BLaER1 treated with 17β-estradiol and CSF1 and Interleukin-3, amounts not matched to agents 10 nM and 100 nM (cell line): ENCODE results near the gene B3GALT5.

Source experiments
- H3K27ac ChIP-seq, 11 experiments: shearing (Covaris generic); formaldehyde crosslinking; 2 replicates each; pipeline ENCODE4 v1.8.1; 2022
- H3K27me3 ChIP-seq, 11 experiments: shearing (Covaris generic); formaldehyde crosslinking; 2 replicates each; pipeline ENCODE4 v1.8.1; 2022
- H3K36me3 ChIP-seq, 11 experiments: shearing (Covaris generic); formaldehyde crosslinking; 2 replicates each; pipeline ENCODE4 v1.8.1; 2022
- H3K4me1 ChIP-seq, 10 experiments: shearing (Covaris generic); formaldehyde crosslinking; 2 replicates each; pipeline ENCODE4 v1.8.1; 2022
- H3K4me2 ChIP-seq, 11 experiments: shearing (Covaris generic); formaldehyde crosslinking; 2 replicates each; pipeline ENCODE4 v1.8.1; 2022
- H3K4me3 ChIP-seq, 10 experiments: shearing (Covaris generic); formaldehyde crosslinking; 2 replicates each; pipeline ENCODE4 v1.8.1; 2022
- H3K9ac ChIP-seq, 11 experiments: shearing (Covaris generic); formaldehyde crosslinking; 2 replicates each; pipeline ENCODE4 v1.8.1; 2022
- H3K9me3 ChIP-seq, 11 experiments: shearing (Covaris generic); formaldehyde crosslinking; replicated peaks in 1 of 11; 2 replicates each; pipeline ENCODE4 v1.8.1; 2022
- H4K20me1 ChIP-seq, 11 experiments: shearing (Covaris generic); formaldehyde crosslinking; 2 replicates each; pipeline ENCODE4 v1.8.1; 2022
- Cebpa-rat ChIP-seq, 11 experiments: shearing (Covaris generic); IDR thresholded peaks; 2 replicates each; pipeline ENCODE4 v1.8.1; 2022

B3GALT5 gene

GRCh38 chr21:39612233-39613040, at the start of gene B3GALT5:
TSS of gene B3GALT5 (plus strand) at chr21:39612940. CDS start at chr21:39660560, 47,620 bp downstream.
- no peak within 1 kb of the TSS for H3K4me2 ChIP-seq
- H3K4me3 ChIP-seq = no peak within 1 kb of the TSS
- no peak for TF ChIP-seq Cebpa-rat (IDR thresholded peaks at IDR 0.05)
- no peak within 1 kb of the TSS for H3K27ac ChIP-seq
- no peaks in the 10 kb centered on the region for H3K27me3 ChIP-seq
- no peak within 1 kb of the TSS for H3K9ac ChIP-seq
- H4K20me1 ChIP-seq = no peaks in the 10 kb centered on the region; a peak in 1 of 22 replicates
- no peaks in the 10 kb centered on the region for H3K36me3 ChIP-seq
- peaks cover 0 to 8% (median 5%) of the 10 kb centered on the region in 11 experiments; a peak in 12 of 22 replicates for H3K9me3 ChIP-seq
- H3K4me1 ChIP-seq = peaks cover 5 to 13% (median 9%) of the 10 kb centered on the region in 10 experiments; a peak in 17 of 20 replicates

GRCh38 chr21:39564200-39564599, 48.5 kb upstream of the B3GALT5 start:
- no peaks in the 10 kb centered on the region; a peak in 1 of 22 replicates for H3K27me3 ChIP-seq
- no peaks in the 10 kb centered on the region for H4K20me1 ChIP-seq
- H3K4me3 ChIP-seq = no peak overlapping the region
- no peak overlapping the region for H3K4me2 ChIP-seq
- no peak overlapping the region for H3K9ac ChIP-seq
- TF ChIP-seq Cebpa-rat (IDR thresholded peaks at IDR 0.05) = no peak
- H3K4me1 ChIP-seq = peaks cover 8 to 21% (median 16%) of the 10 kb centered on the region in 10 experiments; a peak in 18 of 20 replicates
- H3K9me3 ChIP-seq = peaks cover 0 to 10% (median 0%) of the 10 kb centered on the region in 11 experiments; a peak in 6 of 22 replicates
- H3K27ac ChIP-seq = no peak overlapping the region
- no peaks in the 10 kb centered on the region for H3K36me3 ChIP-seq

- TF ChIP-seq Cebpa-rat (IDR thresholded peaks at IDR 0.05) = no peak
- H3K9ac ChIP-seq = no peak overlapping the region
- H3K4me2 ChIP-seq = no peak overlapping the region; a peak in 1 of 22 replicates
- H3K4me1 ChIP-seq = peaks cover 4 to 12% (median 8%) of the 10 kb centered on the region in 10 experiments; a peak in 17 of 20 replicates
- no peak overlapping the region for H3K27ac ChIP-seq
- no peaks in the 10 kb centered on the region for H3K27me3 ChIP-seq
- H4K20me1 ChIP-seq = no peaks in the 10 kb centered on the region
- no peaks in the 10 kb centered on the region for H3K36me3 ChIP-seq
- no peak overlapping the region for H3K4me3 ChIP-seq
- H3K9me3 ChIP-seq = no peaks in the 10 kb centered on the region
Observed at GRCh38 chr21:39567180-39567972, 45.4 kb upstream of the B3GALT5 start.

- Histone ChIP-seq H3K9ac (no peak overlapping the region), H3K36me3 (no peaks in the 10 kb centered on the region), H3K9me3 (no peaks in the 10 kb centered on the region), H3K27me3 (no peaks in the 10 kb centered on the region), H3K4me3 (no peak overlapping the region), H3K27ac (no peak overlapping the region), H4K20me1 (no peaks in the 10 kb centered on the region), H3K4me1 (peaks cover 0 to 5% (median 0%) of the 10 kb centered on the region in 10 experiments; a peak in 2 of 20 replicates), H3K4me2 (peak overlapping the region in 2 of 11 experiments; percentile 0 to 25; a peak in 2 of 22 replicates)
- TF ChIP-seq Cebpa-rat (IDR thresholded peaks at IDR 0.05) = no peak
Observed at GRCh38 chr21:39568361-39568760, 44.4 kb upstream of the B3GALT5 start.

- H3K4me1 ChIP-seq = no peaks in the 10 kb centered on the region
- H3K4me2 ChIP-seq = no peak overlapping the region
- H4K20me1 ChIP-seq = no peaks in the 10 kb centered on the region
- H3K4me3 ChIP-seq = no peak overlapping the region
- no peaks in the 10 kb centered on the region for H3K36me3 ChIP-seq
- no peak overlapping the region for H3K27ac ChIP-seq
- peaks cover 0 to 6% (median 0%) of the 10 kb centered on the region in 11 experiments; a peak in 1 of 22 replicates for H3K9me3 ChIP-seq
- TF ChIP-seq Cebpa-rat (IDR thresholded peaks at IDR 0.05) = no peak
- no peak overlapping the region for H3K9ac ChIP-seq
- no peaks in the 10 kb centered on the region for H3K27me3 ChIP-seq
Observed at GRCh38 chr21:39575775-39576174, 37.0 kb upstream of the B3GALT5 start.

- TF ChIP-seq Cebpa-rat (IDR thresholded peaks at IDR 0.05) = no peak
- H3K9me3 ChIP-seq = peaks cover 0 to 6% (median 0%) of the 10 kb centered on the region in 11 experiments; a peak in 1 of 22 replicates
- H3K36me3 ChIP-seq = no peaks in the 10 kb centered on the region
- no peaks in the 10 kb centered on the region for H3K27me3 ChIP-seq
- no peak overlapping the region for H3K4me3 ChIP-seq
- H3K4me1 ChIP-seq = no peaks in the 10 kb centered on the region
- H3K4me2 ChIP-seq = no peak overlapping the region
- no peak overlapping the region for H3K9ac ChIP-seq
- H4K20me1 ChIP-seq = no peaks in the 10 kb centered on the region
- no peak overlapping the region for H3K27ac ChIP-seq
Observed at GRCh38 chr21:39576518-39577128, 36.1 kb upstream of the B3GALT5 start.

- Histone ChIP-seq H3K9me3 (peaks cover 0 to 9% (median 0%) of the 10 kb centered on the region in 11 experiments; a peak in 2 of 22 replicates), H3K4me1 (no peaks in the 10 kb centered on the region), H3K36me3 (no peaks in the 10 kb centered on the region), H3K4me3 (no peak overlapping the region), H3K27me3 (no peaks in the 10 kb centered on the region), H4K20me1 (no peaks in the 10 kb centered on the region), H3K4me2 (no peak overlapping the region), H3K9ac (no peak overlapping the region), H3K27ac (no peak overlapping the region)
- no peak for TF ChIP-seq Cebpa-rat (IDR thresholded peaks at IDR 0.05)
Observed at GRCh38 chr21:39579734-39580332, 32.9 kb upstream of the B3GALT5 start.

GRCh38 chr21:39580744-39581143, 32.0 kb upstream of the B3GALT5 start:
- H4K20me1 ChIP-seq = no peaks in the 10 kb centered on the region
- no peak overlapping the region for H3K27ac ChIP-seq
- no peak overlapping the region for H3K4me2 ChIP-seq
- H3K4me3 ChIP-seq = no peak overlapping the region
- H3K27me3 ChIP-seq = no peaks in the 10 kb centered on the region
- no peaks in the 10 kb centered on the region for H3K36me3 ChIP-seq
- no peak overlapping the region for H3K9ac ChIP-seq
- H3K9me3 ChIP-seq = peaks cover 0 to 17% (median 0%) of the 10 kb centered on the region in 11 experiments; a peak in 2 of 22 replicates
- H3K4me1 ChIP-seq = no peaks in the 10 kb centered on the region
- no peak for TF ChIP-seq Cebpa-rat (IDR thresholded peaks at IDR 0.05)
